MM.1S (cell line): ENCODE data around the gene CCND1.

Source experiments
- DNase-seq: peaks from one replicate; pipeline ENCODE4 v3.0.0-alpha.2; 2015
- H2AFZ ChIP-seq: fragments of 300-600 bp; sonication (generic); 2 replicates; pipeline ENCODE4 v1.6.0; 2016; ENCODE audit warnings: antibody characterized with exemption, low read length
- H3F3A ChIP-seq: fragments of 300-600 bp; sonication (generic); 2 replicates; pipeline ENCODE4 v1.6.1; 2016; ENCODE audit warnings: mild to moderate bottlenecking, antibody characterized with exemption, low read length, moderate library complexity, mixed read lengths; ENCODE audit not compliant: insufficient read depth
- H3K27ac ChIP-seq: fragments of 300-600 bp; sonication (generic); 2 replicates; pipeline ENCODE4 v1.5.1; 2016; ENCODE audit warnings: mild to moderate bottlenecking, low read length
- H3K27me3 ChIP-seq: fragments of 300-600 bp; sonication (generic); replicated peaks from 2 replicates; pipeline ENCODE4 v1.6.0; 2016; ENCODE audit warnings: low read length; ENCODE audit not compliant: insufficient read depth
- H3K36me3 ChIP-seq: fragments of 300-600 bp; sonication (generic); replicated peaks from 2 replicates; pipeline ENCODE4 v1.6.1; 2016; ENCODE audit warnings: mild to moderate bottlenecking, low read length, mixed read lengths; ENCODE audit not compliant: insufficient read depth
- H3K4me1 ChIP-seq: fragments of 300-600 bp; sonication (generic); 2 replicates; pipeline ENCODE4 v1.6.1; 2016; ENCODE audit warnings: low read length, mixed read lengths
- H3K4me2 ChIP-seq: fragments of 300-600 bp; sonication (generic); 2 replicates; pipeline ENCODE4 v1.6.0; 2016; ENCODE audit warnings: low read depth, low read length
- H3K4me3 ChIP-seq: fragments of 300-600 bp; sonication (generic); 2 replicates; pipeline ENCODE4 v1.5.1; 2016; ENCODE audit warnings: low read length, mixed read lengths
- H3K79me2 ChIP-seq: fragments of 300-600 bp; sonication (generic); 2 replicates; pipeline ENCODE4 v1.6.1; 2016; ENCODE audit warnings: mixed run types, low read length, mixed read lengths
- H3K9ac ChIP-seq: fragments of 300-600 bp; sonication (generic); 2 replicates; pipeline ENCODE4 v1.6.1; 2016; ENCODE audit warnings: low read length, mixed read lengths
- H3K9me2 ChIP-seq: fragments of 300-600 bp; sonication (generic); replicated peaks from 2 replicates; pipeline ENCODE4 v1.6.1; 2016; ENCODE audit warnings: mild to moderate bottlenecking, low read length, mixed read lengths; ENCODE audit not compliant: insufficient read depth
- H3K9me3 ChIP-seq: fragments of 300-600 bp; sonication (generic); replicated peaks from 2 replicates; pipeline ENCODE4 v1.6.1; 2016; ENCODE audit warnings: mild to moderate bottlenecking, low read length, mixed read lengths; ENCODE audit not compliant: insufficient read depth
- H4K20me1 ChIP-seq: fragments of 300-600 bp; sonication (generic); 2 replicates; pipeline ENCODE4 v1.6.1; 2016; ENCODE audit warnings: mild to moderate bottlenecking, low read length, moderate library complexity, mixed read lengths; ENCODE audit not compliant: insufficient read depth
- CTCF ChIP-seq: fragments of 300-600 bp; sonication (generic); IDR thresholded peaks from 2 replicates; pipeline ENCODE4 v1.5.1; 2016; ENCODE audit warnings: antibody characterized with exemption, low read length, mixed read lengths
- EZH2 ChIP-seq: fragments of 300-600 bp; sonication (generic); optimal IDR thresholded peaks from 2 replicates; pipeline ENCODE3; 2017; ENCODE audit warnings: low read depth, mild to moderate bottlenecking, antibody characterized with exemption, low read length, mixed read lengths
- EZH2phosphoT487 ChIP-seq: fragments of 300-600 bp; sonication (generic); IDR thresholded peaks from 2 replicates; pipeline ENCODE4 v1.6.1; 2018; ENCODE audit warnings: antibody characterized with exemption, low read length

The CCND1 gene

GRCh38 chr11:69615545-69616278 is 25.2 kb upstream of the CCND1 start:
- Histone ChIP-seq H3K4me2 (no peak overlapping the region), H3K36me3 (no peaks in the 10 kb centered on the region), H3K4me3 (no peak overlapping the region), H3K4me1 (no peaks in the 10 kb centered on the region), H3K9ac (no peak overlapping the region), H3K9me2 (no peaks in the 10 kb centered on the region), H3K79me2 (no peaks in the 10 kb centered on the region), H3K27me3 (no peaks in the 10 kb centered on the region), H3F3A (no peaks in the 10 kb centered on the region), H4K20me1 (no peaks in the 10 kb centered on the region), H3K9me3 (no peaks in the 10 kb centered on the region), H2AFZ (no peak overlapping the region), H3K27ac (no peak overlapping the region)
- TF ChIP-seq EZH2 (no peak), EZH2phosphoT487 (no peak), CTCF (no peak)
- DNase-seq = no peak

GRCh38 chr11:69617220-69617619 is 23.7 kb upstream of the CCND1 start:
- no peaks in the 10 kb centered on the region for H3K27me3 ChIP-seq
- H3K9me2 ChIP-seq = no peaks in the 10 kb centered on the region
- H2AFZ ChIP-seq = no peak overlapping the region
- H3F3A ChIP-seq = no peaks in the 10 kb centered on the region
- H3K79me2 ChIP-seq = no peaks in the 10 kb centered on the region
- no peak for DNase-seq
- H3K4me2 ChIP-seq = no peak overlapping the region
- no peaks in the 10 kb centered on the region for H3K4me1 ChIP-seq
- H3K9ac ChIP-seq = no peak overlapping the region
- H3K9me3 ChIP-seq = no peaks in the 10 kb centered on the region
- H4K20me1 ChIP-seq = no peaks in the 10 kb centered on the region
- H3K27ac ChIP-seq = no peak overlapping the region
- no peak overlapping the region for H3K4me3 ChIP-seq
- no peak for TF ChIP-seq EZH2phosphoT487
- TF ChIP-seq CTCF = no peak
- TF ChIP-seq EZH2 = no peak
- no peaks in the 10 kb centered on the region for H3K36me3 ChIP-seq

GRCh38 chr11:69617682-69618081 is 23.3 kb upstream of the CCND1 start:
- H3K27me3 ChIP-seq = no peaks in the 10 kb centered on the region
- no peak for DNase-seq
- no peak overlapping the region for H3K9ac ChIP-seq
- H3K4me3 ChIP-seq = no peak overlapping the region
- no peaks in the 10 kb centered on the region for H3K9me2 ChIP-seq
- no peaks in the 10 kb centered on the region for H3K36me3 ChIP-seq
- no peak overlapping the region for H2AFZ ChIP-seq
- no peaks in the 10 kb centered on the region for H4K20me1 ChIP-seq
- no peaks in the 10 kb centered on the region for H3F3A ChIP-seq
- no peak overlapping the region for H3K4me2 ChIP-seq
- TF ChIP-seq EZH2 = no peak
- no peak for TF ChIP-seq CTCF
- no peak for TF ChIP-seq EZH2phosphoT487
- H3K4me1 ChIP-seq = no peaks in the 10 kb centered on the region
- H3K79me2 ChIP-seq = no peaks in the 10 kb centered on the region
- H3K27ac ChIP-seq = no peak overlapping the region
- H3K9me3 ChIP-seq = no peaks in the 10 kb centered on the region
